Esophagus (tissue), 2 donors: ENCODE results near the gene ZNF275. TPM values are rescaled to one million over a fixed set of nuclear protein-coding genes. Genes with fewer than 3 reads are reported as not detected.
"Not testable (repeated sequence)": the region's sequence is repeated elsewhere in the genome, so short reads cannot be mapped to it uniquely, and the experiment has no call there.

Experiments used
- H3K27ac ChIP-seq, 2 donors: one replicate each; pipeline ENCODE4 v1.5.1; 2013; ENCODE audit warnings: low read depth in 2 of 2, mild to moderate bottlenecking in 2 of 2, inconsistent platforms in 1 of 2, low read length in 1 of 2, moderate library complexity in 1 of 2
- H3K27me3 ChIP-seq, 2 donors: one replicate each; pipeline ENCODE4 v1.6.1; 2013; ENCODE audit warnings: low read length in 2 of 2, control low read depth in 1 of 2, mild to moderate bottlenecking in 1 of 2; ENCODE audit not compliant: insufficient read depth in 2 of 2, control insufficient read depth in 1 of 2
- H3K36me3 ChIP-seq, 2 donors: one replicate each; pipeline ENCODE4 v1.6.1; 2013; ENCODE audit warnings: low read length in 1 of 2; ENCODE audit not compliant: control insufficient read depth in 2 of 2, insufficient read depth in 2 of 2
- H3K4me1 ChIP-seq, 2 donors: one replicate each; pipeline ENCODE4 v1.6.1; 2013; ENCODE audit warnings: low read length in 1 of 2; ENCODE audit not compliant: control insufficient read depth in 2 of 2, insufficient read depth in 2 of 2
- H3K4me3 ChIP-seq, 2 donors: one replicate each; pipeline ENCODE4 v1.5.1; 2013; ENCODE audit warnings: low read length in 2 of 2, mild to moderate bottlenecking in 2 of 2, low read depth in 1 of 2, moderate library complexity in 1 of 2
- H3K9me3 ChIP-seq, 2 donors: one replicate each; pipeline ENCODE4 v1.6.1; 2013; ENCODE audit warnings: mild to moderate bottlenecking in 2 of 2, low read depth in 1 of 2, low read length in 1 of 2, moderate library complexity in 1 of 2; ENCODE audit not compliant: control insufficient read depth in 2 of 2, insufficient read depth in 1 of 2
- WGBS, 2 donors: extraction: QIAGEN DNeasy Blood & Tissue Kit; methylation state at CpG; one replicate each; pipeline ENCODE4 v1.1.7; 2013; 5-methylcytosine and 5-hydroxymethylcytosine counted together
- polyA plus RNA-seq, 2 donors: library from polyadenylated mRNA; stranded (reverse); fragments of 200-250 nt; gene quantifications; one replicate each; pipeline ENCODE4 v1.2.3, GENCODE V29; 2013
- donor health status: healthy with polysubstance abuse.
- donor health status: Bipolar disorder and iron deficiency.

The ZNF275 gene
- polyA plus RNA-seq, 2 donors = 0.71 to 1.6 TPM

DNA sequence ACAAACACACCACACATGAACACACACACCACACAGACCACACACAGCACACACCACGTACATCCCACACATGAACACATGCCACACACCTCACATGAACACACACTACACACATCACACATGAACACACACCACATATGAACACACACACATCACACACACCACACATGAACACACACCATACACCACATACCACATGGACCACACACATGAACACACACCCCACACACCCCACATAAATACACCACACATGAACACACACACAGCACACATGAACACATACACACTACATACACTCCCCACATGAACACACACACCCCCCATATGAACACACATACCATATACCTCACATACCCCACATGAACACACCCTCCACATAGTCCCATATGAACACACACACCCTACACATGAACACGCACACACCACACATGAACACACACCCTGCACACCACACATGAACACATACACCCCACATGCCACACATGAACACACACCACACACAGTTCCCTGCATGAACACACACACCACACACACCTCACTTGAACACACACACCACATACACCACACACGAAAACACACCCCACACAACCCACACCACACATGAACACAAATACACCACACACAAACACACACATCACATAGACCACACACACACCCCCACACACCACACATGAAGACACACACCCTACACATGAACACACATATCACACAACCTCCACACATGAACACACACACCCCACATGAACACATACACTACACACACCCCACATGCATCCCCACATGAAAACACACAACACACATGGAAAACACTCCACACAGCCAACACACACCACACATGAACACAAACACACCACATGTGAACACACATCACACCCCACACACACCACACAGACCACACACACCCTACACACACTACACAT is 48.9 kb downstream of the ZNF275 start:
- Histone ChIP-seq H3K27ac (no peak overlapping the region), H3K27me3 (no peaks in the 10 kb centered on the region), H3K36me3 (no peaks in the 10 kb centered on the region), H3K9me3 (peaks cover 0 to 2% of the 10 kb centered on the region in 2 donors), H3K4me3 (no peak overlapping the region), H3K4me1 (no peaks in the 10 kb centered on the region)
- WGBS, 2 donors = 80 to 86% methylated on average over 3 of the region's 3 CpGs

DNA sequence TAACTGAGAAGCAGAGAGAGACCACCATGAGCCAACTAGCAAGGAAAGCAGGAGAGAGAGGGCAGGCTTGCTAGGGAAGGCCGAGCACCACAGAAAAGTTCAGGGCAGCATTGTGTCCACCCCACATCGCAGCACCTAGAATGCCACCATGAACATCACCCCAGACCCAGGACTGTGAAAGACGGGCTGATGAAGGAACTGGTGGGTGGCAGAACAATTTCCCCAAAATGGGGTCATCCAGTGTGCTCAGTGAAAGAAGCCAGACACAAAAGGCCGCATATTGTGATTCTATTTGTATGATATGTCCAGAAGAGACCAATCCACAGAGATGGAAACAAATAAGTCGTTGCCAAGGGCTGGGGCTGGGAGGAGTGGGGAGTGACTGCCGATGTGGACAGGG is 50.4 kb downstream of the ZNF275 start:
- no peaks in the 10 kb centered on the region for H3K27me3 ChIP-seq
- H3K4me1 ChIP-seq = no peaks in the 10 kb centered on the region
- H3K4me3 ChIP-seq = no peak overlapping the region
- H3K36me3 ChIP-seq = no peaks in the 10 kb centered on the region
- no peaks in the 10 kb centered on the region for H3K9me3 ChIP-seq
- H3K27ac ChIP-seq = no peak overlapping the region
- whole genome bisulfite sequencing, 2 donors = 89 to 90% methylated on average over 6 of the region's 6 CpGs

DNA sequence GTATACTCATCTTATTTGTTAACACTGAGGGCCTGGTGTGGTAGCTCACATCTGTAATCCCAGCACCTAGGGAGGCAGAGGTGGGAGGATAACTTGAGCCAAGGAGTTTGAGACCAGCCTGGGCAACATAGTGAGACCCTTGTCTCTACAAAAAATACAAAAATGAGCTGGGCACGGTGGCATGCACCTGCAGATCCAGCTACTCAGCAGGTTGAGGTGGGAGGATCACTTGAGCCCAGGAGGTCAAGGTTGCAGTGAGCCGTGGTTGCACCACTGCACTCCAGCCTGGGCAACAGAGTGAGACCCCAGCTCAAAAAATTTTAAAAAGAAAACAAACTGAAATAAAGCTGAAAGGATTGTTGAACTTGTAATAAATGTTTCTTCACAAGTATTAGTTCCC is 51.0 kb downstream of the ZNF275 start:
- WGBS, 2 donors = 66 to 79% methylated on average over 2 of the region's 2 CpGs
- not testable (repeated sequence) for H3K9me3 ChIP-seq, H3K27ac ChIP-seq, H3K27me3 ChIP-seq, H3K4me1 ChIP-seq, H3K36me3 ChIP-seq, H3K4me3 ChIP-seq

- H3K27me3 ChIP-seq = no peaks in the 10 kb centered on the region
- H3K4me3 ChIP-seq = no peak overlapping the region
- H3K27ac ChIP-seq = no peak overlapping the region
- H3K9me3 ChIP-seq = no peaks in the 10 kb centered on the region
- 83 to 88% methylated on average over 5 of the region's 5 CpGs for WGBS, 2 donors
- H3K36me3 ChIP-seq = no peaks in the 10 kb centered on the region
- no peaks in the 10 kb centered on the region for H3K4me1 ChIP-seq
These were observed 52.1 kb downstream of the ZNF275 start for GRCh38 chrX:153386097-153386496.

- Histone ChIP-seq H3K27me3 (no peaks in the 10 kb centered on the region), H3K27ac (no peak overlapping the region), H3K9me3 (no peaks in the 10 kb centered on the region), H3K4me3 (no peak overlapping the region), H3K4me1 (no peaks in the 10 kb centered on the region), H3K36me3 (no peaks in the 10 kb centered on the region)
- WGBS, 2 donors = 65 to 73% methylated on average over 4 to 5 of the region's 5 CpGs
These were observed 53.4 kb downstream of the ZNF275 start for GRCh38 chrX:153387345-153387744.

DNA sequence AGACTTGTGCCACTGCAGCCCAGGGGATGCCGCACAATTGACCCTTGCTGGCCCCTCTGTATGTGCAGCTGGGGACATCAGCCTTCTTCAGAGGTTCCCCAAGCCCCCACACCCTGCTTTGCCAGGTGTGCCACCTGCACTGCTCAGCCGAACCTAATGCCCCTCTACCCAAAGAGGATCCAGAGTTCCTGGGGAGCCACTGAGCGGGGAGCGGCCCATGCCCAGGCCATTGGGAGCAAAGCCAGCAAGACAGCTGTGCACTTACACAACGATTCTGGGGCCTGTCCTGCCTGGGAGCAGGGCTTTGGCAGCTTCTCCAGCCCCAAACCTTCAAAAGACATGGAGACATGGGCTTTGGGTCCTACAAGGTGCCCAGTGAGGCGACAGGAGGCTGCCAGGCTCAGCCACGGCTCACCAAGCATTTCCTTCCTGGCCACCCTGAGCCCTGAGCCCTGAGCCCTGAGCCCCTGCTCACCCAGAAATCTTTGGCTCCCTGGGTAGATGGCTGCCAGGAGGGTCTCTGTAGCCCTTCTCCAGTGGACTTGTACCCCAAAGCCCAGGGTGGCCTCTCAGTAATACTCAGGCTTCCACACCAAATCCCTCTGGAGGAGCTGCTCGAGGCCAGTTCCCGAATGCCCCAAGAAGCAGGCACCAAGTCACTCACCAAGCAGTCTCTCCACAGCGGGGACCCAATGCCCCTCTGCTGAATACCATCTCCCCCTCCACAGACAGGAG is 54.2 kb downstream of the ZNF275 start:
- 84% methylated on average over 10 of the region's 10 CpGs for WGBS, 2 donors
- H3K9me3 ChIP-seq = no peaks in the 10 kb centered on the region
- no peaks in the 10 kb centered on the region for H3K27me3 ChIP-seq
- no peak overlapping the region for H3K4me3 ChIP-seq
- no peak overlapping the region for H3K27ac ChIP-seq
- H3K36me3 ChIP-seq = no peaks in the 10 kb centered on the region
- no peaks in the 10 kb centered on the region for H3K4me1 ChIP-seq

DNA sequence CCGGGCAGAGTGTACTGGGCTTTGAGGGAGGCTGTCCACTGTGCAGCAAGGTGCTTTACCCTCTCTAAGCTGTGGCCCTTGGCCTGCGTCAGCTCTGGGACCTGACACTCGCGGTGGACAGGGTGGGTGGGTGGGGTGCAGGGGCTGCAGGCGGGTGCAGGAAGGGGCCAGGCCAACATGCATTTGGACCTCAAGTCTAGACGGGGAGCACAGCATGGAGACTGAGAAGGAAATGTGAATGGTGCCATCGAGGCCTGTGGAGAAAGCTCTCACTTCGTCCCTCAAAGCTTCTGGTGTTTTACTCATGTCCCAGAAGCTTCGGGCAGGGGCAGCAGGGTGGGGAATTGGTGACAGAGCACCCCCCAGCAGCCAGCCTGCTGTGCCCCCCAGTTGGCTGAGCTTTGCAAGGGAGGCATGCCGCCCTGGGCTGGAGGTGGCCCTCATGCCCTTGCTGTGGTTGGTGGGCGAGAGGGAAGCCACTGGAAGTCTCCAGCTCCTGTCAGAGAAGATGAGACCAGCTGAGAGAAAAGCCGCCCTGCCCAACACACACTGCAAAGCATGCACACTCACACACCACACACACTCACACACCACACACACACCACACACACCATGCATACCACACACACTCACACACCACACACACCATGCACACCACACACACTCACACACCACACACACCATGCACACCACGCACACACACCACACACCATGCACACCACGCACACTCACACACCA is 54.9 kb downstream of the ZNF275 start:
- Histone ChIP-seq H3K4me3 (no peak overlapping the region), H3K9me3 (no peaks in the 10 kb centered on the region), H3K27me3 (no peaks in the 10 kb centered on the region), H3K4me1 (no peaks in the 10 kb centered on the region), H3K36me3 (no peaks in the 10 kb centered on the region), H3K27ac (no peak overlapping the region)
- 86 to 87% methylated on average over 11 to 14 of the region's 14 CpGs for WGBS, 2 donors

DNA sequence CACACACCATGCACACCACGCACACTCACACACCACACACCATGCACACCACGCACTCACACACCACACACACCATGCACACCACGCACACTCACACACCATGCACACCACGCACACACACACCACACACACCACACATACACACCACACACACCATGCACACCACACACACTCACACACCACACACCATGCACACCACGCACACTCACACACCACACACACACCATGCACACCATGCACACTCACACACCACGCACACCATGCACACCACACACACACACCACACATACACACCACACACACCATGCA is 55.5 kb downstream of the ZNF275 start:
- not testable (repeated sequence) for H3K9me3 ChIP-seq, H3K27me3 ChIP-seq, H3K4me3 ChIP-seq, H3K36me3 ChIP-seq, H3K27ac ChIP-seq, H3K4me1 ChIP-seq
- WGBS, 2 donors = 95 to 98% methylated on average over 6 of the region's 6 CpGs

GRCh38 chrX:153392642-153393321 is 58.8 kb downstream of the ZNF275 start:
- Histone ChIP-seq H3K4me3 (no peak overlapping the region), H3K27ac (no peak overlapping the region), H3K9me3 (no peaks in the 10 kb centered on the region), H3K36me3 (no peaks in the 10 kb centered on the region), H3K27me3 (no peaks in the 10 kb centered on the region), H3K4me1 (no peaks in the 10 kb centered on the region)
- 85 to 89% methylated on average over 16 of the region's 16 CpGs for WGBS, 2 donors
